ENCODE data around the gene HNRNPUL1.

The HNRNPUL1 gene

DNA sequence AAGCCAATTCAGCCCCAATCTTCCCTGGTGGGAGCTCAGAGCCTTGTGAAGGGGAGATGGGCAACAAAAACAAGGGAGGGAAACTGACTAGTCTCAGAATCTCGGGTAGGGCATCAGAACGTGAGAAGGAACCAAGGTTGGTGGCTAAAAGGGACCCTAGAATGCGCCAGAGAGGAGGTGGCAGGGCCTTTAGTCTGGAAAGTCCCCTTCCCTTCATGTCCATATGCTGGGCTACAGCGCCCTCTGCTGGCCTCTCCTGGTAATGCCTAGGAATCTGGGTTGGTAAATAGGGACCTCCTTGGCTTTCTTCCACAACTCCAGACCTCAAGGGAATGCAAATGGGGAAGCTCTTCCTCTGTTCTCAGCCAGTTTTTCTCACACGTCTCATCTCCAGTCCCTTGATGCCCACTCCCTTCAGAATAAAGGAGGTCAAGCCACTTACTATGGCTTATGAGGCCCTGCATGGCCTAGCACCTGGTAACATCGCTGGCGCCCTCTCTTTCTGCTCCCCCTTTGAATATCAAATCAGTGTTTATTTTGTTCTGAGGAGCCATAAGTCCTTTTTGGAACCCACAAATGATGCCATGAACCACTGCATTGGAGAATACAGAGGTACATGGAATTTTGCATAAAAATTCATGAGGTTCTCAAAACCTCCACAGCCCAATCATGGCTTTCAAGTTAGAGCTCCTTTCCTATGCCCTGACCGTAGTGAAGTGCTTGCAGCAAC lies 44.4 kb downstream of the HNRNPUL1 start:
- DNase-seq (ENCODE audit: low spot score), result peak; percentile 92

DNA sequence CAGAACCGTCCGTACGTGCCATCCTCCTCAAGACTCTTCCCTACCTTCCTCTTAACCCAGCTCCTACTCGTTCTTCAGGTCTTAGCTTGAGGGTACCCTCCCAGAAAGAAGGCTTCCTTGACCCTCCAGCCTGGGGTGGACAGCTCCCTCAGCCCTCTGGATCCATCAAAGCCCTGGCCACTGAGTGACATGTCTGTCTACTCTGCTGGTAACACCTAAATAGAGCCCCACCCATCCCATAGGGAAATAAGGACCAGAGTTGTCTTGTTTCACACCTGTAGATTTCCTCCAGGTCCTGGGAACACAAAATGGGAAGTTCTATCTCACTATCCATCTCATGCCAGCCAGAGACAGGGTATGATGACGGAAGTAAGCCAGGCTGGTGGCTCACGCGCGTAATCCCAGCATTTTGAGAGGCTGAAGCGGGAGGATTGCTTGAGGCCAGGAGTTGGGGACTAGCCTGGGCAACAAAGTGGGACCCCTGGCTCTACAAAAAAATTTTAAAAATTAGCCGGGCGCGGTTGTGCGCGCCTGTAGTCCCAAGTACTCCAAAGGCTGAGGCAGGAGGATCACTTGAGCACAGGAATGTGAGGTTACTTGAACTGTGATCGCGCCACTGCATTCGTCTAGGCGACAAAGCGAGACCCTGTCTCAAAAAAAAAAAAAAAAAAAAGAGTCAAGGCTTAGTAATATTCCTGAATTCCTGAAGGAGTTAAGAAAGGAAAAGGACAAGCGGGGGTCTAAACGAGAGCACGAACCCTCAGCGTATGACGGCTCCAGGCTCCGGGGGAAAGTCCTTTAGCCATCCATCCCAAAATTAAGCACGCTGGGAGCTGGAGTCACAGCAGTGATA lies 45.2 kb downstream of the HNRNPUL1 start:
- no peak for DNase-seq (ENCODE audit: low spot score)

DNA sequence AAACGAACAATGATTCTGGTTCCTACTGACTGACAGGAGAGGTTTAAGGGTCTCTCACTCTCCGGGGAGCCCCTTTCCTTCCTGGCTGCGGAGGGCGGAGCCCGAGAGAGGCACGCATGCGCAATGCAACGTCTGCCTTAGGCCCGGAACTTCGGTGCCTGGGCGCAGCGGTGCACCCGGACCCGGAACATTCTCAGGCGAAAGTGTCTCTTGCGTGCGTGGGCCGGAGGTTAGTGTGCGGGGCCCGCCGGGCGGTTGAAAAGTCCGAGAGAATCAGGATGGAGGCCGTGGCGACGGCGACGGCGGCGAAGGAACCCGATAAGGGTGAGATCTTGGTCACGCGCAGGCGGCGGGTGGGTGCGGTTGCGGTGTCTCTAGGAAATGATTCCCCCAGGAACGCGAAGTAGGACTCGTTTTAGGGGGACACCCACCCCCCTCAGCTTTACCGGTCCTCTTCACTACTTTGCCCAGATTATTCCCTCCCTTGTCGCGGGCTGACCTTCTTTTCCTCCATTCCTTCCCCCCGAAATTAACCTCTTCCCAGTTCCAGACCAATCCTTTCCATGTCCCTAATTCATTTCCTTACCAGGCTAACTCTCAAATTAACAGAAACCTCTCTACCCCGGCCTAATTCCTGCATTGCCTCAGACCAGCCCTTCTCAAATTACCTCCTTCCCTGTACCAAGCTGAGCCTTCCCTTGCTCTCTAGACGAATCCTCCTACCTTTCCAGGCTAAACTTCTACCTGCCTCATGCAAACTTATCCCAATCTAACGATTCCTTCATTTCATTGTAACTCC lies 46.1 kb downstream of the HNRNPUL1 start, which contains the start of gene CCDC97:
Gene CCDC97, plus strand, starts transcription at position 140 of the 799 bp plus-strand sequence. Its CDS starts 139 bp downstream, at position 279.
- peak; percentile 94 for DNase-seq (ENCODE audit: low spot score)

- no peak for DNase-seq (ENCODE audit: low spot score)
Measured at GRCh38 chr19:41311072-41311471, 46.9 kb downstream of the HNRNPUL1 start.

- no peak for DNase-seq (ENCODE audit: low spot score)
Measured at GRCh38 chr19:41311613-41312012, 47.4 kb downstream of the HNRNPUL1 start.

DNA sequence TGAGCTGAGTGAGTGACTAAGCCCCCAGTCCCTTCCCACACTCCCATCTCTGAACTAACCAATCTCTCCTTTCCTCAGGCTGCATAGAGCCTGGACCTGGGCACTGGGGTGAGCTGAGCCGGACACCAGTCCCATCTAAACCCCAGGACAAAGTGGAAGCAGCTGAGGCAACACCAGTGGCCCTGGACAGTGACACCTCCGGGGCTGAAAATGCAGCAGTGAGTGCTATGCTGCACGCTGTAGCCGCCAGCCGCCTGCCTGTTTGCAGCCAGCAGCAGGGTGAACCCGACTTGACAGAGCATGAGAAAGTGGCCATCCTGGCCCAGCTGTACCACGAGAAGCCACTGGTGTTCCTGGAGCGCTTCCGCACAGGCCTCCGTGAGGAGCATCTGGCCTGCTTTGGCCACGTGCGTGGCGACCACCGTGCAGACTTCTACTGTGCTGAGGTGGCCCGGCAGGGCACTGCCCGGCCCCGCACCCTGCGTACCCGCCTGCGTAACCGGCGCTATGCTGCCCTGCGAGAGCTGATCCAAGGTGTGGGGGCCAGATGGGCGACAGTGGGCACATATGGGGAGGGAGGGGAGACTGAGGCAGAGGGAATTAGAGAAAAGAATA lies 52.2 kb downstream of the HNRNPUL1 start:
- DNase-seq (ENCODE audit: low spot score), result no peak

GRCh38 chr19:41318696-41319499 lies 54.7 kb downstream of the HNRNPUL1 start:
- DNase-seq (ENCODE audit: low spot score), result no peak

- no peak for DNase-seq (ENCODE audit: low spot score)
Measured at GRCh38 chr19:41319500-41320184, 55.5 kb downstream of the HNRNPUL1 start.

DNA sequence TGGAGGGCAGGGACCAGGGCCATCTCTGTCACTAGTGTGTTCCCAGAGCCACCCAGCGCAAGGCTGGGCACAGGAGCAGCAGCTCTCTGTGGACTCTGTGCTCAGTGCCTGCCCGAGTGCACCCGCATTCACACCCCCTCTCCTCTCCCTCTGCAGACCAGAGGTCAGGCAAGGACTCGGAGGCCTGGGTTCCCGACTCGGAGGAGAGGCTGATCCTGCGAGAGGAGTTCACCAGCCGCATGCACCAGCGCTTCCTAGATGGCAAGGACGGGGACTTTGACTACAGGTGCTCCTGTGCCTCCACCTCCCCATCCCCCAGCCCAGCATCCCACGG lies 56.0 kb downstream of the HNRNPUL1 start:
- no peak for DNase-seq (ENCODE audit: low spot score)

DNA sequence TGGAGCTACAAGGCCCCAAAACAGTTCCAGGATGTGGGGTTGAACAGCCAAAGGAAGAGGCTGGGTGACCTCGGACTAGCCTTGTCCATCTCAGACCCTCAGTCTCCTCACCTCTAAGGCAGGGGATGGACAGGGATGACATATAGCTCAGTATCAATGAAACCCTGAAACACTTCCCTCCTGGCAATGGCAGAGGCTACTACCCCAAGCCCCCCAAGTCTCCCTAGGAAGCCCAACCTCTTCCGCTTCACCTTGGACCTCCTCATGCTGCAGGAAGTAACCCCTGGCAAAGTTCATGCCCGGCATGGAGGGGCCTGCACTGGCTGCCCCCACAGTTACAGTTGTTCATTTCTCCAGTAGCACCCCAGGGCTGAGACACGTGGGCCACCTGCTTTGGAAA lies 56.4 kb downstream of the HNRNPUL1 start:
- no peak for DNase-seq (ENCODE audit: low spot score)

DNA sequence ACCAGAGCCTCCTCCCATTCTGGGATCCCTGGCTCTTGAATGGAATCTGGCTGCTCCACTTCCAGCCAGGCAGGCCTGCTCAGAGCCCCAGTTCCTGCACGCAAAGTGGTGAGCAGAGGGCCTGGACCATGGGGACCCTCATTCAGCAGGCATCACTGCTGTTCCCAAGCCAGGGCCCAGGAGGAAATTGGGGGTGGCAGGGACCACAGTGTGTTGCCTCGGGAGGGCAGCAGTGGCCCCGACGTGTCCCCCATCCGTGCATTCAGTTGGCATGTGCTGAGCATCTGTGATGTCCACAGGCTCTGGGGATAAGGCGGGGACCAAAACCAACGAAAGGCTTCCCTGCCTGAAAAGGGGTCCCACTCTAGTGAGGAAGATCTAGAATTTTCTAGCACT lies 57.0 kb downstream of the HNRNPUL1 start:
- DNase-seq (ENCODE audit: low spot score), result no peak

GRCh38 chr19:41321600-41322270 lies 57.6 kb downstream of the HNRNPUL1 start:
- DNase-seq (ENCODE audit: low spot score), result peak; percentile 92

- DNase-seq (ENCODE audit: low spot score), result no peak
Measured at GRCh38 chr19:41322451-41322850, 58.3 kb downstream of the HNRNPUL1 start.

DNA sequence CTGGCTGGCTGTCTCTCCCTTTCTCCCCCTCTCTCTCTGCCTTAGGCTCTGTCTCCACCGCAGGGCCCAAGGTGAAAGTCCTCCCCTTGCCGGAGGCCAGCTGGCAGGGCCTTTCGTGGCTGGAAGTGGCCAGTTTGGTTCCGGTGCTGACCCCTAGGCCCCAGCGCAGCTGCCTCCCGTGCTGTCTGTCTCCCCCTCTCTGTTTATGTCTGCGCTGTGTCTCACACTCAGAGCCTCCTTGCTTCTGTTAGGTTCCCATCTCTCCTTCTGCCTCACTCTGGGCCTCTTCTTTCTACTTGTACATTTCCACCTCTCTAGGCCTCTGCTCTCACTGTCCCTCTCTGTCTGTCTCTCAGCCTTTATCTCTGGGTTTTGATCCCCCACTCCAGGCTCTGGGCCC lies 58.9 kb downstream of the HNRNPUL1 start:
- no peak for DNase-seq (ENCODE audit: low spot score)

GRCh38 chr19:41323430-41324125 lies 59.4 kb downstream of the HNRNPUL1 start:
- no peak for DNase-seq (ENCODE audit: low spot score)

GRCh38 chr19:41324231-41324702 lies 60.1 kb downstream of the HNRNPUL1 start:
- no peak for DNase-seq (ENCODE audit: low spot score)

DNA sequence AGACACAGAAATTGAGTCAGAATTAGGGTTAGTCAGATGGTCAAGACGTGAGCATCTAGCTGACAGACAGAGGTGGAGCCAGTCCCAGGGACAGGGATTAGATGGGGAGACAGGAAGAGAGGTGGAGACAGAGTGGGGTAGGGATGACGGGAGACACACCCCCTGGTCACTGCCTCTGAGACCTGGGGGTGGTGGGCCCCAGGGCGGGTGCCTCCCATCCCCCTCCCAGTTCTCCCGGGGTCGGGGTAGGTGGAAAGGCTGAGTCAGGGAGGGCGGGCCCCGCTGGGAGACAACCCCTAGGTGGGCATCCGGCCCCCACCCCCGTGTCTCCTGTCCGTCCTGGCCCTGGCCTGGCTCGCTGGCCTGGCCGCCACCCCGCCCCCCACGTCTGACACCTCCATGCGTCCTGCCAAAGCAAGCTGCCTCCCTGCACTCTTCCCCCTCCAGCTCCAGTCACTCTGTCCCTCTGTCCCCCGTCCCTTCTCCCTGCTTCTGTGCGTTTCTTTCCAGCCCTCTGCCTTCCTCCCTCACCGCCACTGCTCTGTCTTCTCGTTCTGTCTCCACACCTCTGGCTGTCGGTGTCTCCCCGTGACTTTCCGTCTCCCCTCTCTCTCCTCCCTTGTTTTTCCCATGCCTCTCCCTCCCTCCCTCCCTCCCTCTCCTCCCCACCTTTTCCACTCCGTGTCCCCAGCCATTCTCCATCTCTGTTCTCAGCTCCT lies 60.9 kb downstream of the HNRNPUL1 start:
- DNase-seq (ENCODE audit: low spot score), result no peak

- no peak for DNase-seq (ENCODE audit: low spot score)
Measured at GRCh38 chr19:41325640-41325946, 61.4 kb downstream of the HNRNPUL1 start.

Data from HuH-7 (cell line).